ENCODE measurements around the gene S100A6.
A peak's percentile ranks its signal among the peaks of the same experiment; 100 is the strongest.
"Not testable (repeated sequence)": the region's sequence is repeated elsewhere in the genome, so short reads cannot be mapped to it uniquely, and the experiment has no call there.

S100A6 gene

DNA sequence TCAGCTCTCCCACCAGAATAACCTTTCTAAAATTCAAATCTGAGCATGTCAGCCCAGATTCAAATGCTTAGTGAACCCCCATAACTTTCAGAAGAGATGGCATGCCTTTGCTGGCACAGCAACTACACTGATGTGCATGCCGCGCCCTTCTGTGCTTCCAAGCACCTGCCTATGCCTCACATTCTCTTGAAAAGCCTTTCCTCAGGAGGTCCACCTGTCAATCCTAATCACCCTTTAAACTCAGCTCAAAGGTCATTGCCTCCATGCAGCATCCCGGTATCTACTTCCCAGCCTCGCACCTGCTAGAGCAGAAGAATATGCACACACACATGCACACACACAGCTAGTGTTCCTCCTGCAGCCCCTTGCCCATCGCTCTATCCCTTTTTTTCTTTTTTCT lies 35.1 kb upstream of the S100A6 start:
- in situ Hi-C loops (cut with HindIII; ENCODE audit: low pct_unique_long_range_greater_than_20kb, low sequenced_read_pairs), result no loop called here
- no peak for DNase-seq (ENCODE audit: low read depth in 1 of 2, low spot score in 1 of 2)
- no peak for TF ChIP-seq JUND (IDR thresholded peaks at IDR 0.05; ENCODE audit: low read depth)

DNA sequence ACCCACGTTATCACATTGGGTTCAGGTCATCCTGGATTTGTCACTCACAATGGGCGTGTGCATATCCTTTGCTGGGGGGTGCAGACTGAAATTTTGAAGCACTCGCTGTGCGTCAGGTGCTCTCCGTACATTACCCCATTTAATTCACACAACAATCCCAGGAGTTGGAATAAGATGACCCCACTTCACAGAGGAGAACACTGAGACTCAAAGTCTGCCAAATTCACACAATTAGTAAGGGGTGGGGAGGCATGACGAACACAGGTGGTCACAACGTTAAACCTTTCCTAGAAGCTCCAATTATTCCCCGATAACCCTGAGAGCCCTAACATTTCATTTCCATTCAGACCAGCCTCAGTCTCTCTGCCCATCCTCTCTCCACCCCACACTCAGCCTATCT lies 33.7 kb upstream of the S100A6 start:
- in situ Hi-C loops (cut with HindIII; ENCODE audit: low pct_unique_long_range_greater_than_20kb, low sequenced_read_pairs), result no loop called here
- TF ChIP-seq JUND (IDR thresholded peaks at IDR 0.05; ENCODE audit: low read depth), result no peak
- DNase-seq (ENCODE audit: low read depth in 1 of 2, low spot score in 1 of 2), result no peak

DNA sequence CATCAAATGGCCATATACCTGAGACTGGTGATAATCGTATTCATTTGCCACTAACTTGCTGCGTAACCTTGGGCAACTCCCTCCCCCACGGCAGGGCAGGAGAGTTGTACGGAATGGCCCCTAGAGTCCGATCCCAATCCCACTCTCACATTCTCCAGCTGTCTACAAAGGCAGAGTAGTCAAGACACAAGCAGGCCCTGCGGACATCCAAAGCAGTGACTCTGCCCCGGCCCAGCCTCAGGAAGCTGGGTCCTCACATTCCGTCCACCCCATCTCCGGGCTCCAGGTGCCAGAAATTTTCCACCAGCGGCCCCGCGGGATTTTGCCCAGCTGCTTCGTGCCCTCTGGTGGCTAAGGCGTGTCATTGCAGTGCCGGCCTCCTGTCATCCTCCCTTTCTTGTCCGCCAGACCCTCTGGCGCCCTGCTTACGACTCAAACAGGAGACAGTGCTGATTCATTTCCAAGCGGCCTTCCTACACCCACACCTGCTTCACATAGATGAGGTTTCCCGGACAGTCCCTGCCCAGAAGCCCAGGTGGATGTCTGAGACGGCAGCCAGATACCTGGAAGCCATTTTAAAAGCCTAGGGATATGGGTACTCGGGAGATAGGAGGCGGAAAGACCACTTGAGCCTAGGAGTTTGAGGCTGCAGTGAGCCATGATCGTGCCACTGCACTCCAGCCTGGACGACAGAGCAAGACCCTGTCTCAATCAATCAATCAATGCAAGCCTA lies 32.7 kb upstream of the S100A6 start:
- TF ChIP-seq JUND (IDR thresholded peaks at IDR 0.05; ENCODE audit: low read depth), result no peak
- in situ Hi-C loops (cut with HindIII; ENCODE audit: low pct_unique_long_range_greater_than_20kb, low sequenced_read_pairs), result no loop called here
- peak; percentile 79 to 92 for DNase-seq (ENCODE audit: low read depth in 1 of 2, low spot score in 1 of 2)

DNA sequence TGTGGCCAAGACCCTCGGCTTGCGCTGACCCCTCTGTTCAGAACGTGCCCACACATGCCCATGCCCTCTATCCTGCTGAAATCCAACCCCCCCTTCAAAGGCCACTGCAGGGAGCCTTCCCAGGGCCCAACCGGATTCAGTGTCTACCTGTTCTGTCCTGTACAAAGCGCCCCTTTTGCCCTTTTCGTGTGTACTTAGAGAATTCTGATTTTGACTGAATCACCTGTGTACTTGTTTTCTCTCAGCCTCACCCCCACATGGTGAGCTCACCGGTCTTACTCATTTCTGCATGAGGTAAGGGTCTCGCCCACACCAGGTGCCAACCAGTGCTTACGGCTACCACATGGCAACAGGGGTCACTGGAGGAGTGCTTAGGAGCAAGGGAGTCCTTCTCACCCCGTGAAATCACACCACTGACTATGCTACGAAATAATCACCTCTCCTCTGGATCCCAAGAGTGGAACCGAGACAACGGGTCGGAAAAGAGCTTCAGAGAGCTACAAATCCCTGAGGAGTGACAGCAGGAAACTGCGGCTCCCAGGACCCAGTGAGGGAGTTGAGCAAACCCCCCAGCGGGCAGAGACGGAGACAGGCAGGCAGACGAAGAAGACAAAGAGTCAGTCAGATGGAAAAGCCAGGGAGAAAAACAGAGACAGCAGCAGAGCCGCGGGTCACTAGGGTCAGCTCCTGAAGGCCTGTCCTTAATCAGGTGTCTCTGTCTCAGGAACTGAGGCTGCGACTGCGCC lies 32.0 kb upstream of the S100A6 start:
- in situ Hi-C loops (cut with HindIII; ENCODE audit: low pct_unique_long_range_greater_than_20kb, low sequenced_read_pairs), result no loop called here
- no peak for DNase-seq (ENCODE audit: low read depth in 1 of 2, low spot score in 1 of 2)
- no peak for TF ChIP-seq JUND (IDR thresholded peaks at IDR 0.05; ENCODE audit: low read depth)

DNA sequence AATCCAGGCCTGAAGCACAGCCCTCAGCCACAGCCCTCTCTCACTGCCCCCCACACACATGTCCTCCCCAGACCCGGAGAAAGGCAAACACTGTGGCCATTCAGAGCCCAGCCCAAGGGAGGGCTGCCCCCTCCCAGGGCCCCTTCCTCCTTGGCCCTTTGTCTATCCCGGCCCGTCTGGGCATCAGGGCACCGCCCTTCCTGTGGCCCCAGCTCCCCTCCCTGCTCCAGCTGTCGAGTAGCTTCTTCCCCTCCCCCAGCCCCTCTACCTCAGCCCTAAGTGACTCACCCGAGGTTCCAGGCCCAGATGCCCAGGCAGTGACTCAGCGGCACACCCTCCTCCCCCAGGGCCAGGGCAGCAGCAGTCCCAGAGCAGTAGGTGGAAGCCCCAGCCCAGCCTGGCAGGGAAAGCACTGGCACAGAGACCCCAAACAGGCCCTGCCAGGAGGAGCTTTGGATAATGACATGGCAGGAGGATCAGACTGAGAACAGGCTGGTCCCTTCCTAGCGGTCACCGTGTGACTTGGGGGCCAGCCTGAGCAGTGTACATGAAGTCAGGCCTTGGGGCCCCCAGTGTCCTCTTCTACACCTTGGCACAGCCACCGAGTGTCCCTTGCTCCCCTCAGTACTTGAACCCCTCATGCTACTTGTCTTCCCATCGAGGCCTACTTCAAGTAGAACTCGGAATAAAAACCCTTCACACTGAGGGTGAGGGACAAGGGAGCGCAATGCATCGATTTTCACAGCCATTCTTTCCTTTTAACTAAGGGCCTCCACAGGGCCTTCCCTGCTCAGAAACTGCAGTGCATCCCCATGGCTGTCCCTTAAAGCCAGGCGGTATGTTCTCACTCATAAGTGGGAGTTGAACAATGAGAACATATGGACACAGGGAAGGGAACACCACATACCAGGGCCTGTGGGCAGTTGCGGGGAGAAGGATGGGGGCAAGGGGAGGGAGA lies 30.9 kb upstream of the S100A6 start:
- in situ Hi-C loops (cut with HindIII; ENCODE audit: low pct_unique_long_range_greater_than_20kb, low sequenced_read_pairs), result no loop called here
- TF ChIP-seq JUND (IDR thresholded peaks at IDR 0.05; ENCODE audit: low read depth), result peak; percentile 98
- DNase-seq (ENCODE audit: low read depth in 1 of 2, low spot score in 1 of 2), result peak; percentile 85 to 94

DNA sequence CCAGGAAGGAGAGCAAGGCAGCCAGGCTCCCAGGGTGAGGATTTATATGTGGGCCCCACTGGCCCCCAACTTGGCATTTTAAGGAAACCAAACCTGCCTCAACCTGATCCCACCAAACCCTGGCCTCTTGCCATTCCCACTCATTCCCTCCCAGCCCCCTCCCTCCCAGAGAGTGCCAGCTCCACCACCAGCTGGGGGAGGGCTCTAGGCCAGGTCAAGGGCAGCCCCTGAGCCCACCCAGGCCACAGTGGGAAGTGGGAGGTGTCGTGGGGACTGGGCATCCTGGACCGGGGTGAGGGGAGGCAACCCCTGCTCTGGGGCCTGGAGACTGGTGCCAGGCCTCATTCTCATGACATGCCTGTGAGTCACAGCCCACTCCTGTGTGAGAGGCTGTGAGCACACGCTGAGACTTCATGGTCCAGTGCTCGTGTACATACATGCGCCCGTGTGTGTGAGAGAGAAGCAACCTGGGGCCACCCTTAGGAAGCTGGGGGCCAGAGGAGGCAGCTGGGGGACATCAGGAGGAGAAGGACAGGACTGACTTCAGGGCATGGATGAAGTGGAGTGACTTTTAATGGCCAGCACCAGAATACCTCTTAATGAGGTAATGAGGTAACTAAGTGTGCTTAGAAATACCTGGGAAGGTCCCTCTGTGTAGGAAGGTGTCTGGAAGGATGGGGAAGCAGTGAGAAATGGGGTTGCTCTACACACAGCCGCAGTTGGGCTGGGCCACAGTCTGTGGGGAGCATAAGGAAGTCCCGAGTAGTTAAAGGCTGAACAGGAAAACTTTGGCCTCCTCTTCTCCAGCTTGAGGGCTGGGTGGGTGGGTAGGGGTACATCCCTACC lies 30.0 kb upstream of the S100A6 start, which contains the start of gene S100A2:
TSS of gene S100A2 (minus strand) at position 316 of the 846 bp plus-strand sequence. CDS start 1,967 bp downstream, outside the sequence.
- TF ChIP-seq JUND (IDR thresholded peaks at IDR 0.05; ENCODE audit: low read depth), result no peak
- peak in 1 of 2 experiments; percentile 35 for DNase-seq (ENCODE audit: low read depth in 1 of 2, low spot score in 1 of 2)
- in situ Hi-C loops (cut with HindIII; ENCODE audit: low pct_unique_long_range_greater_than_20kb, low sequenced_read_pairs), result no loop called here

DNA sequence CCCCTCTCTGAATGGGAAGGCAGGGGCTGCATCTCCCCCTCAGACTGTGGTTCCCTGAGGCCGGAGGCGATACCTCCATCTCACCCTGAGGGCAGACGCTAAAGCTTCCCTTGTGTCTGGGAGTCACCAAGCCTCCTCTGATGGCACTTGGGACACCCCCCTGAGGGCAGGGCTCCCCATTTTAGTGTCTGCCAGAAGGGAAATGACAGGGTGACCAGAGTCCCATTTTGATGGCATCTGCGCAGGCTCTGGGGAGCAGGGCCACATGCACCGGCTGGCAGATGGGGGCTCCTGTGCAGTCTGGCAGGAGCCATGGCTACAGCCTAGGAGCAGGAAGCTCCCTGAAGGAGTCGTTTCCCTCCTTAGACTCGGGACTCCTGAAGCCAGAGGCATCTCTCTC lies 28.2 kb upstream of the S100A6 start:
- TF ChIP-seq JUND (IDR thresholded peaks at IDR 0.05; ENCODE audit: low read depth), result no peak
- in situ Hi-C loops (cut with HindIII; ENCODE audit: low pct_unique_long_range_greater_than_20kb, low sequenced_read_pairs), result no loop called here
- no peak for DNase-seq (ENCODE audit: low read depth in 1 of 2, low spot score in 1 of 2)

DNA sequence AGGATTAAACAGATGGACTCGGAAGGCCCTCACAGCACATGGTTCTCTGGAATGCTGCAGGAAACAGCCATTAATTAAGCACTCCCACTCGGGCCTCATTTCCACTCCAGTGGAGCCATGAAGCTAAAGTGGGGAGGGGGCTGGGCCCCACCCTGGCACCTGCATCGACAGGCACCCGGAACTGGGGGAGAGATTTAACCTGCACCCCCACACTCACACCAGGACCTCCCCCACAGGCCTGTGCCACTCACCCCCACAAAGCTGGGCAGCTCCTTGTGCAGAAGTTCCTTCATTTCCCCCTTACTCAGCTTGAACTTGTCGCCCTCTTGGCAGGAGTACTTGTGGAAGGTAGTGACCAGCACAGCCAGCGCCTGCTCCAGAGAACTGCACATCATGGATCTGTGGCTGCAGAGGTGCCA lies 27.7 kb upstream of the S100A6 start:
- in situ Hi-C loops (cut with HindIII; ENCODE audit: low pct_unique_long_range_greater_than_20kb, low sequenced_read_pairs), result no loop called here
- DNase-seq (ENCODE audit: low read depth in 1 of 2, low spot score in 1 of 2), result no peak

DNA sequence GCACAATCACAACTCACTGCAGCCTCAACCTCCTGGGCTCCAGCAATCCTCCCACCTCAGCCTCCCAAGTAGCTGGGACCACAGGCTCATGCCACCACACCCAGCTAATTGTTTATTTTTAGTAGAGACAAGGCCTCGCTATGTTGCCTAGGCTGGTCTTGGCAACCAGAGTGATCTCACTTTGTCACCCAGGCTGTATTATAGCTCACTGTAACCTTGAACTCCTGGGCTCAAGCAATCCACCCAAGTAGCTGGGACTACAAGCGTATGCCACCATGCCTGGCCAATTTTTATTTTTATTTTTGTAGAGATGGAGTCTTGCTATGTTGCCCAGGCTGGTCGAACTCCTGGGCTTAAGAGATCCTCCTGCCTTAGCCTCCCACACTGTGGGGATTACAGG lies 26.2 kb upstream of the S100A6 start:
- in situ Hi-C loops (cut with HindIII; ENCODE audit: low pct_unique_long_range_greater_than_20kb, low sequenced_read_pairs); DNase-seq (ENCODE audit: low read depth in 1 of 2, low spot score in 1 of 2): not testable (repeated sequence)

More for the DNA sequence above, 27.7 kb upstream of the S100A6 start:
- no peak for TF ChIP-seq JUND (IDR thresholded peaks at IDR 0.05; ENCODE audit: low read depth)

DNA sequence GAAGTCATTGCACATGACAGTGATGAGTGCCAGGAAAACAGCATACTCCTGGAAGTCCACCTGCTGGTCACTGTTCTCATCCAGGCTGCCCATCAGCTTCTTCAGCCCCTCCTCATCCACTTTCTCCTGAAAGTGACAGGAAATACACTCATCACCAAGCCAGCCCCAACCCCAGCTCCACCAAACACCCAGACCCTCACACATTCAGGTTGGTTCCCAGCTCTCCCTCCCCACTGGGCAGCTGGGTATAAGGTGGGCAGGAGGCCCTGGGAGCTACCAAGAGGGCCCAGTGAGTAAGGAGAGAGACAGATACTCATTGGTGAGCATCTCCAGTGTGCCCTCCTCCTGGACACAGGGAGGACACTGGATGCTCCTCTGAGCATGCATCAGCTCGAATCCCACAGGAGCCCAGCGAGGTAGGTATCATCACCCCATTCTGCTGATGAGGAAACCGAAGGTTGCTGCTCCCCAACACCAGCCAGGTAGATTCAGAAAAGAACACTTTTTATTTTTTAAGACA lies 25.7 kb upstream of the S100A6 start:
- no peak for DNase-seq (ENCODE audit: low read depth in 1 of 2, low spot score in 1 of 2)
- TF ChIP-seq JUND (IDR thresholded peaks at IDR 0.05; ENCODE audit: low read depth), result no peak
- in situ Hi-C loops (cut with HindIII; ENCODE audit: low pct_unique_long_range_greater_than_20kb, low sequenced_read_pairs), result no loop called here

DNA sequence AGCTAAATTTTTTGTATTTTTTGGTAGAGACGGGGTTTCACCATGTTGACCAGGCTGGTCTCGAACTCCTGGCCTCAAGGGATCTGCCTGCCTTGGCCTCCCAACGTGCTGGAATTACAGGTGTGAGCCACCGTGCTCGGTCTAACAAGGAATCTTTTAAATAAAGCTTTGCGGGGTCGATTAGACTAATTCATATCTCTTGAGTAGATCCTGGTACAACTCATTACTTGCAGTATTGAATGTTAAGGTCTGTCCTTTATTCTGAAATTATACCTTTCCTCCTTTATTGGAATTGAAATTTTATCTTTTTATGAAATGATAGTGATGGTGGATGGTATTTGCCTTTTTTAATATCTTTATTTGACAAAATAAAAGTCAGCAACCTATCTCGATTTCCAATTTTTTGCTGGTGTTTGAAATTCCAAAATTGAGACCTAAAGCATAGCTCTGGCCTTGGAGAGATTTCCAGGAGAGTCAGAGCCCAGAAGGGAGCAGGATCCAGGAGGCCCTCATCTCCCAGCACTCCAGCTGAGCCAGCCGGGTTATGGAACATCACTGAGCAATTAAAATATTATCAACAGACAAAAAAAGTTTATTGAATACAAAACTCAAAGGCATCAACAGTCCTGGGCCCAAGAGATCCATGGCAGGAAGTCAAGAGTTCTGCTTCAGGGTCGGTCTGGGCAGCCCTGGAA lies 25.1 kb upstream of the S100A6 start:
- no peak for DNase-seq (ENCODE audit: low read depth in 1 of 2, low spot score in 1 of 2)
- no peak for TF ChIP-seq JUND (IDR thresholded peaks at IDR 0.05; ENCODE audit: low read depth)
- in situ Hi-C loops (cut with HindIII; ENCODE audit: low pct_unique_long_range_greater_than_20kb, low sequenced_read_pairs), result no loop called here
